SK-N-SH (cell line): ENCODE data around the gene MRI1. TPM values are rescaled to one million over a fixed set of nuclear protein-coding genes. Genes with fewer than 3 reads are reported as not detected.
"Not testable (repeated sequence)": the region's sequence is repeated elsewhere in the genome, so short reads cannot be mapped to it uniquely, and the experiment has no call there.

Experiments
- CTCF ChIA-PET: fragments of 300-600, 350-600 bp; formaldehyde crosslinking; extraction: SDS; loops from one replicate; lab custom pipeline; 2021; lab: Yijun Ruan, JAX
- POLR2A ChIA-PET: fragments of 350-600 bp; sonication (Branson Sonifier 250); formaldehyde crosslinking; extraction: SDS; loops from one replicate; lab custom pipeline; 2020; ENCODE audit warnings: antibody characterized with exemption, inconsistent platforms; lab: Yijun Ruan, JAX
- DNase-seq: peaks from one replicate; pipeline ENCODE4 v3.0.0; 2012
- H2AFZ ChIP-seq: fragments of 200-600 bp; sonication (generic); 2 replicates; pipeline ENCODE4 v1.8.1; 2016; ENCODE audit warnings: antibody characterized with exemption, mild to moderate bottlenecking, low read depth
- H3F3A ChIP-seq: fragments of 200-600 bp; sonication (generic); replicated peaks from 2 replicates; pipeline ENCODE3; 2016; ENCODE audit warnings: antibody characterized with exemption, mild to moderate bottlenecking; ENCODE audit not compliant: insufficient read depth
- H3K27ac ChIP-seq, 2 experiments: fragments of 200-500 bp in 1 of 2; fragments of 200-600 bp in 1 of 2; sonication (Bioruptor generic) in 1 of 2; sonication (generic), shearing (Covaris generic) in 1 of 2; 2 replicates each; pipeline versions ENCODE4 v1.5.1 to v1.6.1; 2014 to 2016; ENCODE audit warnings: low read depth in 2 of 2, inconsistent platforms in 1 of 2, low read length in 1 of 2, mild to moderate bottlenecking in 1 of 2, mixed read lengths in 1 of 2
- H3K27me3 ChIP-seq: fragments of 200-600 bp; sonication (generic), shearing (Covaris generic); 2 replicates; pipeline ENCODE4 v1.6.1; 2016; ENCODE audit warnings: mixed run types; ENCODE audit not compliant: insufficient read depth
- H3K36me3 ChIP-seq, 2 experiments: fragments of 200-500 bp in 1 of 2; fragments of 200-600 bp in 1 of 2; sonication (Bioruptor generic) in 1 of 2; sonication (generic) in 1 of 2; replicated peaks in 1 of 2; 2 replicates each; pipeline versions ENCODE3 to v1.5.1; 2014 to 2016; ENCODE audit warnings: low read length in 1 of 2, mild to moderate bottlenecking in 1 of 2; ENCODE audit not compliant: insufficient read depth in 2 of 2, control insufficient read depth in 1 of 2
- H3K4me1 ChIP-seq, 2 experiments: fragments of 200-500 bp in 1 of 2; fragments of 200-600 bp in 1 of 2; sonication (Bioruptor generic) in 1 of 2; sonication (generic), shearing (Covaris generic) in 1 of 2; 2 replicates each; pipeline versions ENCODE4 v1.5.1 to v1.6.1; 2014 to 2016; ENCODE audit warnings: low read depth in 1 of 2, low read length in 1 of 2, mixed run types in 1 of 2; ENCODE audit not compliant: insufficient read depth in 2 of 2, control insufficient read depth in 1 of 2
- H3K4me2 ChIP-seq: fragments of 200-600 bp; sonication (generic), shearing (Covaris generic); 2 replicates; pipeline ENCODE4 v1.6.1; 2017; ENCODE audit warnings: mixed run types
- H3K4me3 ChIP-seq, 2 experiments: fragments of 200-500 bp in 1 of 2; fragments of 200-600 bp in 1 of 2; sonication (Bioruptor generic) in 1 of 2; sonication (generic), shearing (Covaris generic) in 1 of 2; 2 replicates each; pipeline versions ENCODE4 v1.5.1 to v1.8.1; 2014 to 2016; ENCODE audit warnings: low read depth in 2 of 2, inconsistent platforms in 1 of 2, low read length in 1 of 2, mild to moderate bottlenecking in 1 of 2, mixed read lengths in 1 of 2, moderate library complexity in 1 of 2
- H3K79me2 ChIP-seq: fragments of 200-600 bp; sonication (generic); 2 replicates; pipeline ENCODE4 v1.8.1; 2017; ENCODE audit warnings: mild to moderate bottlenecking; ENCODE audit not compliant: insufficient read depth
- H3K9ac ChIP-seq: fragments of 200-600 bp; sonication (generic); 2 replicates; pipeline ENCODE4 v1.6.1; 2017; ENCODE audit warnings: mixed run types
- H3K9me2 ChIP-seq: fragments of 200-600 bp; sonication (generic); 2 replicates; pipeline ENCODE4 v1.6.1; 2017; ENCODE audit warnings: mixed run types
- H3K9me3 ChIP-seq: fragments of 200-600 bp; sonication (generic); 2 replicates; pipeline ENCODE4 v1.6.1; 2017; ENCODE audit warnings: mixed run types, mild to moderate bottlenecking, moderate library complexity
- H4K20me1 ChIP-seq: fragments of 200-600 bp; sonication (generic); 2 replicates; pipeline ENCODE4 v1.6.1; 2017; ENCODE audit warnings: mild to moderate bottlenecking, mixed run types; ENCODE audit not compliant: insufficient read depth
- FOXJ3 ChIP-seq: sonication (generic); formaldehyde crosslinking; IDR thresholded peaks from 2 replicates; pipeline ENCODE4 v1.5.1; 2020; ENCODE audit warnings: mild to moderate bottlenecking, missing genetic modification reagents
- NRF1 ChIP-seq: IDR thresholded peaks from 2 replicates; pipeline ENCODE4 v1.6.1; 2012; ENCODE audit warnings: low read depth, mild to moderate bottlenecking, low read length
- RCOR1 ChIP-seq: fragments of 150-350 bp; IDR thresholded peaks from 2 replicates; pipeline ENCODE4 v1.6.1; 2017; ENCODE audit warnings: antibody characterized with exemption, low read length
- SIN3A ChIP-seq: IDR thresholded peaks from 2 replicates; pipeline ENCODE4 v1.6.1; 2012; ENCODE audit warnings: low read depth, mild to moderate bottlenecking, low read length, moderate library complexity, borderline replicate concordance
- WGBS: methylation state at CpG from one replicate; pipeline ENCODE4 v1.1.6; 2017; ENCODE audit warnings: low lambda C conversion rate; 5-methylcytosine and 5-hydroxymethylcytosine counted together
- polyA plus RNA-seq, 3 experiments: library from polyadenylated mRNA; depleted of rRNA; stranded (reverse); fragments of >200 nt; gene quantifications; 2 replicates each; pipeline ENCODE4 v1.2.3, GENCODE V29; 2012

Gene MRI1
- polyA plus RNA-seq, 1 of the 3 experiments (the other 2 are of a cell fraction), result 49.6 TPM

DNA sequence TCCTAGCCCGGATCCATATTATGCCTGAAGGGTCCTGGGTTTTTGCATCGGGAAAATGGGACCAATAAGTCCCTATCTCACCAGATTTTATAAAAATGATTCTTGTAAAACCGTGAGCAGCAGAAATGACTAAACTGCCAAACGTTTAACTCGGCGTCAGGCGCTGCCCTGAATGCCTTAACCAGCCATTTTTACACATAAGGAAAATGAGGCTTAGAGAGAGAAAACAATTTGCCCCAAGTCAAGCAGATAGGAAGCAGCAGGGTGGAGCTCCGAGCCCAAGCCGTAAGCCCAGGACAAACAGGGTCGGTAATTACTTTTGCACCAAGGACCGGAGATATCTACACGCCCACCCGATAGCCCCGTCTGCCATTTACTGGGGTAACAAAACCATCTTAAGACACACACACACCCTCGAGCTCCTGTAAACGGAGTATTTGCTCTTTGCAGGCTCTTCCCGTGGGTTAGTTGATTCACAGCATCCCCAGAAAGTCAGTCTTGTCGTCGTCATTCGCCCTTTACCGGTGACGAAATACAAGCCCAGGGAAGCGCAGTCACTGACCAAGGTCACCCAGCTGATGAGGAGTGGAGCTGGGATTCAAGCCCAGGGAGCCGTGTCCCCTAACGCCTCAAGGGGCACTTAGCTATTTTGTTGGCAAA lies 16.0 kb upstream of the MRI1 start:
- ChIA-PET POLR2A (interaction anchor here (0.8 to 2.2 kb wide), 7 partner anchors 8 to 942 kb away, joined by 3 to 12 read pairs (median 3); partner anchors contain the start of genes C19orf53, MRI1 and ZNF333), CTCF (interaction anchor here (0.6 to 2.0 kb wide), 3 partner anchors 9 to 159 kb away, joined by 3 to 6 read pairs (median 5); no protein-coding TSS in a partner anchor)
- no peaks in the 10 kb centered on the region for H3K27me3 ChIP-seq
- H3K9ac ChIP-seq, result peak overlapping the region; percentile 95
- H2AFZ ChIP-seq, result peak overlapping the region; percentile 72
- WGBS, result 3% methylated on average over 24 of the region's 25 CpGs
- H3K4me3 ChIP-seq, result peak overlapping the region; percentile 69 to 92
- H3K36me3 ChIP-seq, result peaks cover 9 to 13% of the 10 kb centered on the region in 2 experiments
- DNase-seq, result peak; percentile 37
- no peaks in the 10 kb centered on the region for H4K20me1 ChIP-seq
- H3F3A ChIP-seq, result peaks cover 7% of the 10 kb centered on the region
- H3K9me3 ChIP-seq, result peaks cover 5% of the 10 kb centered on the region; the same call in 1 of the 2 replicates
- no peaks in the 10 kb centered on the region for H3K9me2 ChIP-seq
- H3K4me1 ChIP-seq, result peaks cover 0 to 7% of the 10 kb centered on the region in 2 experiments; a peak in 1 of 4 replicates
- peak overlapping the region; percentile 60 to 80 for H3K27ac ChIP-seq
- TF ChIP-seq SIN3A, result peak; percentile 3; the same call in 1 of the 2 replicates
- TF ChIP-seq NRF1, result no peak
- no peak for TF ChIP-seq RCOR1
- H3K79me2 ChIP-seq, result peaks cover 31% of the 10 kb centered on the region
- H3K4me2 ChIP-seq, result peak overlapping the region; percentile 91

DNA sequence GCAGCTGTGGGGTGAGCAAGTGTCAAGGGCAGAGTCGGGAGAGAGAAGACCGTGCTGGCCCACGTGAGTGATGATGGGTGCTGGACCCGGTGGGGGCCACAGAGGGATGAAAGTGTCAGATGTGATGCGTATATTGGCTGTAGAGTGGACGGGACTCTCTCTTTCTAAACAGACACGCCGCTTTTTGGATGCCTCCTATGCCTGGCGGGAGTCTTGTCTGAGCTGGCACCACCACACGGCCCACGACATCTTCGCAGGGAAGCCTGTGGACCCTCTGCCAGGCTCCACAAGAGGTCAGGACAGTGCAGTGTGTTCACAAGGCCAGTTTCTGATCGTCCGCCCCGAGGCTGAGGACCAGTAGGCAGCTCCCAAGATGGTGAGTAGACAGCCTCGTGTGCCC lies 12.9 kb upstream of the MRI1 start:
- Histone ChIP-seq H3K9ac (no peak overlapping the region), H3K4me1 (peaks cover 0 to 7% of the 10 kb centered on the region in 2 experiments; a peak in 1 of 4 replicates), H3F3A (peaks cover 7% of the 10 kb centered on the region), H3K36me3 (peaks cover 26 to 41% of the 10 kb centered on the region in 2 experiments), H3K4me3 (no peak overlapping the region), H3K27me3 (no peaks in the 10 kb centered on the region), H2AFZ (no peak overlapping the region), H3K4me2 (no peak overlapping the region), H3K27ac (no peak overlapping the region), H4K20me1 (no peaks in the 10 kb centered on the region)
- CTCF ChIA-PET, result interaction anchor here (1.1 kb wide), 1 partner anchor 23 kb away, joined by 3 read pairs; the partner anchor contains the start of gene C19orf53
- no peak for DNase-seq
- WGBS, result 96% methylated on average over 16 of the region's 16 CpGs
- POLR2A ChIA-PET, result no interaction called here
- TF ChIP-seq FOXJ3 (CRISPR knock-in tag), result no peak
- TF ChIP-seq, all 33 proteins: peak for 0
- Histone ChIP-seq H3K9me3 (peaks cover 5% of the 10 kb centered on the region; the same call in 1 of the 2 replicates), H3K9me2 (no peaks in the 10 kb centered on the region), H3K79me2 (peaks cover 31% of the 10 kb centered on the region)

DNA sequence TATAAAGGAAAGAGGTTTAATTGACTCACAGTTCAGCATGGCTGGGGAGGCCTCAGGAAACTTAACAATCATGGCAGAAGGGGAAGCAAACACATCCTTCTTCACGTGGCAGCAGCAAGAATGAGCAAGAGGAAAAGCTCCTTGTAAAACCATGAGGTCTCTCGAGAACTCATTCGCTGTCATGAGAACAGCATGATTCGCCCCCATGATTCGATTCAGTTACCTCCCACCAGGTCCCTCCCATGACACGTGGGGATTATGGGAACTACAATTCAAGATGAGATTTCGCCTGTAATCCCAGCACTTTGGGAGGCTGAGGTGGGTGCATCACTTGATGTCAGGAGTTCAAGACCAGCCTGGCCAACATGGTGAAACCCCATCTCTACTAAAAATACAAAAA lies 10.7 kb upstream of the MRI1 start:
- H3K4me1 ChIP-seq, H2AFZ ChIP-seq, H3K27ac ChIP-seq, H3K27me3 ChIP-seq, DNase-seq, H3K9me3 ChIP-seq, H3K4me2 ChIP-seq, CTCF ChIA-PET, H3F3A ChIP-seq, POLR2A ChIA-PET, H3K9me2 ChIP-seq, H4K20me1 ChIP-seq, H3K9ac ChIP-seq, H3K4me3 ChIP-seq: not testable (repeated sequence)
- WGBS, result 85% methylated on average over 7 of the region's 7 CpGs
- peaks cover 37 to 49% of the 10 kb centered on the region in 2 experiments for H3K36me3 ChIP-seq
- peaks cover 23% of the 10 kb centered on the region for H3K79me2 ChIP-seq
